A204.1 (cell line): ENCODE data around the gene TBRG4.
A peak's percentile ranks its signal among the peaks of the same experiment; 100 is the strongest.
"Not testable (repeated sequence)": the region's sequence is repeated elsewhere in the genome, so short reads cannot be mapped to it uniquely, and the experiment has no call there.

Experiments
- FAIRE-seq: peaks from 2 replicates; lab custom pipeline; 2012; peaks lifted over from hg19 to GRCh38; lab: Jason Lieb, UNC

TBRG4 gene

GRCh38 chr7:45111298-45112223 is at the start of gene TBRG4:
TBRG4 (minus strand) TSS chr7:45111697; CDS start chr7:45109237, 2,460 bp downstream.
- FAIRE-seq: peak; percentile 84

- no peak for FAIRE-seq
Observed at GRCh38 chr7:45161138-45161537, 49.6 kb upstream of the TBRG4 start.

- no peak for FAIRE-seq
Observed at GRCh38 chr7:45160417-45160881, 49.0 kb upstream of the TBRG4 start.

DNA sequence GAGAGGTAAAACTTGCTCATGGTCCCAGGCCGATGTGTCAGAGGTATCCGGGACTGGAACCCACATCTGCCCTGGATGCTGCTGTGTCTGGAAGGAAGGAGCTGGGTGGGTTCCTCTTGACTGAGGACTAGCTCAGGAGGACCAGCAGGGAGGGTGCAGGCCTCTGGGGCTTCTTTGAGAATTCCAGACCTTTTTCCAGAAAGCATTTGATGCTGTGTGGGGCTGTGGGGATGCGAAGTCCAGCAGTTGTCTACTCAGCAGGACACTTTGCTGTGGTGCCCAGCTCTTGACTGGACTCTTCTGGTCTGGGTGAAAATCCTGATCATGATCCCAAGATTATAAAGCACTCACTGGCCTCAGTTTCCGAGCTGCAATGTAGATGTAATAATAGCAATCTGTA is 47.8 kb upstream of the TBRG4 start:
- no peak for FAIRE-seq

- FAIRE-seq: no peak
Observed at GRCh38 chr7:45158471-45158870, 47.0 kb upstream of the TBRG4 start.

DNA sequence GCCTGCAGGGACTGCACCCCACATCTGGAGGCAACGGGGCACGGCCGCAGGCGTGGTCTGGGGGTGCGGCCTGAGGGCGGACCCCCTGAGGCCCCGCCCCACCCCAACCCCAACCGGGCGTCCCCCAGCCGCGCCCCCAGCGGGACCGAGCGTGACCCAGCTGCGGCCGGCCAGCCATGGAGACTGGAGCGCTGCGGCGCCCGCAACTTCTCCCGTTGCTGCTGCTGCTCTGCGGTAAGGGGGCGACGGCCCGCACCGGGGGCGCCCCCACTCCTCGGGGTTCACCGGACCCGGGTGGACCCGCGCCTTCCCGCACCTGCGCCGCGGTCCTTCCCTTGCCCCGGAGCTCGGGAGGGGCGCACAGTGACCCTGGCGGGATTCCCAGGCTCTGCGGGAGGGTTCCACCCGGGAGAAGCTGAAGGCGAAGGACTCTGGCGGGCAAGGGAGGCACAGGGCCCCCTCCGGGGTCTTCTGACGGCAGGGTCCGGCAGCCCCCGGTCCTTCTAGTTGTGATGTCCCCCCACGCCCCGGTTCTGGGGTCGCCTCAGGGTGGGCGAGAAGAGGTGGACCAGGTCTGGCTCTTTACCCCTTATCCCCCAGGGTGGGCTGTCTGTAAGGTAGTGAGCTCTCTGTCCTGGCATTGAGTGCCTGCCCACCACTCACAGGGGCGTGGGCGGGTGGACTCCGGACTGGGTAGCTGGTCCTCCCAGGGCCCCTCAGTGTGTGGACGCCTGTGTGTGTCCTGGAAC is 46.3 kb upstream of the TBRG4 start, which contains the start of gene RAMP3:
Gene RAMP3 (plus strand): TSS at position 139 of the 749 bp plus-strand sequence. CDS start 38 bp downstream, at position 177.
- no peak for FAIRE-seq

- no peak for FAIRE-seq
Observed at GRCh38 chr7:45157286-45157652, 45.8 kb upstream of the TBRG4 start.

GRCh38 chr7:45156516-45157272 is 45.2 kb upstream of the TBRG4 start:
- FAIRE-seq: no peak

DNA sequence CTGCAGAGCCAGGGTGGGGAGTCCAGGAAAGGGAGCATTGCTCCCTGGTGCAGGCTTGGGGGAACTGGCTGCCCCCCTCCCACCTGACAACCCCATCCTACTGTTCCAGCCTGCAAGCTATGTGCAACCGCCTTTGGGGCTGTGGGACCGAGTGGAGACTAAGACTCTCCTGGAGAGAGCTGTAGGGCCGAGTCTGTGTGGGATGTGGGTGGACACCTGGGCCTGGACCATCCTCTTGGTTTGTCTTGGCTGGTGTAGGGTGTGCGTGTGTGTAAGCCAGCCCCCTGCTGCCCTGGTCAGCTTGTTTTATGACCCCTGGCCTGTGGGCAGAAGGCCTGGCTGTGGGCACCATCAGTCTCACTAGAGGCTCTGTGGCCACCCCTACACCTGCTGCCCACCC is 44.4 kb upstream of the TBRG4 start:
- no peak for FAIRE-seq

DNA sequence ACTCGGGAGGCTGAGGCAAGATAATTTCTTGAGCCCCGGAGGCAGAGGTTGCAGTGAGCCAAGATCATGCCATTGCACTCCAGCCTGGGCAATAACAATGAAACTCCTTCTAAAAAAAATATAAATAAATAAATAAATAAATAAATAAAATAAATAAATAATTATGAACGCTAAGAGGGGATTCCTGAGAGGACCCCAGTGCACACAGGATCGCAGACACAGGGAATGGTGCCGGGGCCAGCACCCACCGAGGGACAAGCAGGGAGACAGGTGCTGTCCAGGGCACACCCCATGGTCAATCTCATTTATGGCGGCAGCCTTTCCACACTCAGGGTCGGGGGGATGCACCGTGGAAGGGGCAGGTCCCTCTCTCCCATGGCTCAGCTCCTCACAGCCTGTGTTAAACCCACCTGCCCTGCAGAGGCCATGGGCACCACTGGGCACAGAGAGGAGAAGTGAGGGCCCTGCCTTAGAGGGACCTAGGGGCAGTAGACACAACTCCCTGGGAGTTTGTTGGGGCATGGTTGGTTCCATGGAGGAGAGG is 43.9 kb upstream of the TBRG4 start:
- FAIRE-seq: no peak

GRCh38 chr7:45153861-45154260 is 42.4 kb upstream of the TBRG4 start:
- not testable (repeated sequence) for FAIRE-seq

DNA sequence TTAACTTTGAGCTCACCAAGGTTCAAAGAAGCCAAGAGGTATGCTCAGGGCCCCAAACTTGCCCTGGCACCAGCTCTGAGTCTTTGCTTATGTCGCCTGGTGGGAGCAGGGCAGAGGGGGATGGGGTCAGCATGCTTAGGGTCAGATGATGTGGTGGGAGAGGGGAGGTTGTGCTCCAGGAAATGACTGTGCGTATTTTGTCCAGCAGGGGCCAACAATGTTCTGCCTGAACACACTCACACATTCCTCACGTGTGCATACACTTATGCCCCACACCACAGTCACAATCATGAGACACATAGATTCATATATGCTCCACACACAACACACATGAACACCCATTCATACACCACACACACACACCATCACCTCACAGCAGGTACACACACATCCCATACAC is 41.7 kb upstream of the TBRG4 start:
- no peak for FAIRE-seq

GRCh38 chr7:45151967-45152366 is 40.5 kb upstream of the TBRG4 start:
- FAIRE-seq: no peak

- FAIRE-seq: no peak
Observed at GRCh38 chr7:45151131-45151684, 39.7 kb upstream of the TBRG4 start.

GRCh38 chr7:45150199-45150598 is 38.7 kb upstream of the TBRG4 start:
- FAIRE-seq: no peak

- FAIRE-seq: no peak
Observed at GRCh38 chr7:45149606-45150005, 38.1 kb upstream of the TBRG4 start.

GRCh38 chr7:45148653-45148973 is 37.1 kb upstream of the TBRG4 start:
- FAIRE-seq: no peak

- FAIRE-seq: no peak
Observed at GRCh38 chr7:45147858-45148652, 36.6 kb upstream of the TBRG4 start.

GRCh38 chr7:45146531-45147379 is 35.3 kb upstream of the TBRG4 start:
- FAIRE-seq: no peak

- no peak for FAIRE-seq
Observed at GRCh38 chr7:45145881-45146280, 34.4 kb upstream of the TBRG4 start.
